Stimulated activated CD4-positive, alpha-beta T cell treated with anti-CD3 and anti-CD28 coated beads, Interleukin-2, amount 100 ng/mL, for 24 hours (primary cell): ENCODE measurements around the gene RBMY1J.
"Not testable (repeated sequence)": the region's sequence is repeated elsewhere in the genome, so short reads cannot be mapped to it uniquely, and the experiment has no call there.

ENCODE experiments used
- DNase-seq, 2 donors: peaks; one replicate each; pipeline ENCODE4 v3.0.0-alpha.2; 2020

RBMY1J gene

DNA sequence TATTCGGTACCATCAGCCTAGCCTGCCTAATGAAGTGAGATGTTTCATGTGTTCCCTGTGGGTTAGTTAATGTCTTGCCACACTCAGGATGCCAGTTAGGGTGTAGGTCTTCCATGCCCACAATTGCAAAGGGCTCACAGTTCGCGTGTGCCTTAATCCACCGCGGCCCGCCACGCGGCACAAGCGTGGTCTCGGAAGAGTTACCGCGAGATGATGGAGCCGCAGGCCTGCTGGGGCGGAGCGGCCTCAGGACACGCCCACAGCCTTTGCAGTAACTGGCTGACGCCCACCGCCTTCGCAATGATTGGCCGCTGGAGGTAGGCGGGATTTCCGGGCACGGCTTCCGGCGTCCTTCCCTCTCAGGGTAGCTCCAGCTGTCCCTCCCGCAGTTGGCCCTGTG lies at the start of gene RBMY1J:
Gene RBMY1J (plus strand): TSS at position 301 of the 400 bp plus-strand sequence. CDS start 2,038 bp downstream, outside the sequence.
- DNase-seq: not testable (repeated sequence)

DNA sequence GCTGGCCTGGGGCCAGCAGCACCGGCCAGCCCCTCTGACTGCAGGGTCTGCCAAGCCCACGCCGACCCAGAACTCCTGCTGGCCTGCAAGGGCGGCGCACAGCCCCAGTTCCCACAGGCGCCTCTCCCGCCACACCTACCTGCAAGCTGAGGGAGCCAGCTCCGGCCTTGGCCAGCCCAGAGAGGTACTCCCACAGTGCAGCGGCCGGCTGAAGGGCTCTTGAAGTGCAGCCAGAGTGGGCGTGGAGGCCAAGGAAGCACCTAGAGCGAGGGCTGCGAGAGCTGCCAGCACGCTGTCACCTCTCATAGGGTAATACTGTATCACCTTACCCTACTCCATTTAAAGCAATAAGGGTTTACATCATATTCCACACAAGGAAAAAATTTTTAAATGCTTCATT lies 35.8 kb upstream of the RBMY1J start:
- DNase-seq: no peak

DNA sequence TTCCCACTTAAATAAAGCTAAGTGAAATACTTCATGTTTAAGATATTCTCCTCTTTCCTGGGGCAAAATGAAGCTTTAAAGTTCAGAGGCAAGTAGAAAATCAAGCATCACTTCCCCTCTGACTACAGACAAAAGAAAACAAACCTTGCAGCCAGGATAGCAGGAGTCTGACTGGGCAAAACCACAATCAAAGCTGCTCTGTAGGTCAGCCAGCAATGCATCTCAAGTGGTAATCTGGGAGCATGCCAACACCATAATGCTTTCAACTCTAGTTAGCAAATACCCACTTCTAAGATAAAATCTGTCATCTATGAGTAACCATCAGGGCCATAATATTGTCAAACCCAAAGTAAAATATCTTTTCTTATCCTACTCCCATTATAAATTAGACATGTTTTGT lies 32.6 kb upstream of the RBMY1J start:
- DNase-seq: no peak

DNA sequence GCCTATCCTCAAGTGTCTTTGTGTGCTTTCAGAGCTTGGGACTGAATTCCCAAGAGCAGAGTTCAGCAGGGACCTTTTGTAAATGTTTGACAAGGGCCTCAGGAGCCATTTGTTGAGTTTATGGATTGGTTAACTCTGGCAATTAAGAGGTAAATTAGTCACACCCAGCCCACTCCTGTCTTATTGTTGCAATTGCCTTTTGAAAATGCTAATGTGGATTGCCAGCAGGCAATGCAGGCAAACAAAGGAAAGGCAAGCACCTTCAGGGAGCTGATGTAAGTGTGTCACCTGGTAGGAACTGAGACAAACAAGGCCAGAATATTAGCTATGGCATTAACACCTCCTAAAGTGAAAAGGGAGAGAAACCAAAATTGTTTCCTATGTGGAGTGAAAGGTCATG lies 29.7 kb upstream of the RBMY1J start:
- no peak for DNase-seq

DNA sequence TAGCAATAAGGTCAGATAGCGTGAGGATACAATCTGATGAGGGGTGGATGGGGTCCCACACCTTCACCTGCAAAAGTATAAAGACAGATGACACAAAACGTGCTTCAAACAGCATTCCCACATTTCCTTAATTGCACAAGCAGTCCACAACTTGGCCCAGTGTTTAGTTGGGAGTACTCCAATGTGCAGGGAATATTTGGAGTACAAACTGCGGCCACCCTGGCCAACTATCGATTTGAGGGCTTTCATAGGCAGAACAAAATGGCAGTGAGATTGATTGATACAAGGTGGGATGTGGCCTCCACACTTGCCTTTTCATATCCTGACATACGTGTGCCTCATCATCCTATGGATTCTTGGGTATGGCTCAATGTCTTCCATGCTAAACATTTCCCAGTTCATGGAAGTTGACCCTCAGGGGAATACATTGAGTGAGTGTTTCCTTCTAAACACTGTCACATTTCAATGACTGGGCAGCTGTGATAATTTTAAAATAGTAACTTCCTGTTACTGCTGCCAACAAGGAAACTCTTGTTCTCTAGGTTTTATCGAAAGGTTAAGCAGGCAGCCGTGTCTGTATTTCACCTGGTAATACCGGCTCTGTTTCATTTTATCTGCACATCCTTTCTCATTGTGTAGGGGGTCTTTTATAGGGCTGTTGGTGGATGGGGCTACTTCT lies 41.6 kb downstream of the RBMY1J start:
- DNase-seq: not testable (repeated sequence)

DNA sequence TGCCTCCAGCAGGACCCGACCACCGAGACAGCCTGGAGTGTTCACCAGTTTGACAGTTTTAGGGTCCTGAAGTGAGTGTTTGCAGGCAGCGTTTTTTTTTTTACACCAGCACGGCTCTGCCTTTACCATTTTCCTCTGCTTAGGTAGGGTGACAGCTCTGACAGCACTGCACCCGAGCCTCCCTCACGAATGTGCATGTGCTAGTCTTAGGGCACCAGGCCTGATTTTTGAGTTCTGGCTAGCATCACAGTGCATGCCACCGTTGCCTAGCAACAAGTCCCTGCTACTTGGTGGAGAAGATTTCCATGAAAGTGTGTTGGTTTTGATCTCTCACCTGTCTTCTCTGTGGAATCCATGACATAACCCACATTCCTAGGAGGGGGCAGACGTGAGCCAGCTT lies 52.3 kb downstream of the RBMY1J start:
- not testable (repeated sequence) for DNase-seq

DNA sequence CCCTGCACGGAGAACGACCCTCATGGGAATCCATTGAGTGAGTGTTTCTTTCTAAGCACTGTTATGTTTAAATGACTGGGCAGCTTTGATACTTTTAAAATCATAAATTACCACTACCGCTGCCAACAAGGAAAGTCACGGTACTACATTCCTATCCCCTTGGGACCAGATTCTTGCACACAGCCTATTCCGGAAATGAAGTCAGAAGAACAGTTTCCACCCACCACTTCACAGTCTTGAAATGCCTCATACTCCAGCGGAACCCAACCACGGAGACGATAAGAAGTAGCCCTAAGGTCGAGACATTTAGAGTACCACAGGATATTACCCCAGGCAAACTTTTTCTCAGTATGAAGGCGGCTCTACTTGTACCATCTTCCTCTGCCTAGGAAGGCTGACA lies 58.8 kb downstream of the RBMY1J start:
- DNase-seq: not testable (repeated sequence)
